GM12891 (cell line): Measurements from ENCODE around the gene MFSD12.

Source experiments
- POLR2A ChIP-seq: IDR thresholded peaks from 2 replicates; pipeline ENCODE4 v1.6.1; 2011; ENCODE audit warnings: low read depth, low read length, control low read depth
- POLR2AphosphoS5 ChIP-seq: IDR thresholded peaks from 2 replicates; pipeline ENCODE4 v1.6.1; 2011; ENCODE audit warnings: low read depth, low read length, control low read depth

DNA sequence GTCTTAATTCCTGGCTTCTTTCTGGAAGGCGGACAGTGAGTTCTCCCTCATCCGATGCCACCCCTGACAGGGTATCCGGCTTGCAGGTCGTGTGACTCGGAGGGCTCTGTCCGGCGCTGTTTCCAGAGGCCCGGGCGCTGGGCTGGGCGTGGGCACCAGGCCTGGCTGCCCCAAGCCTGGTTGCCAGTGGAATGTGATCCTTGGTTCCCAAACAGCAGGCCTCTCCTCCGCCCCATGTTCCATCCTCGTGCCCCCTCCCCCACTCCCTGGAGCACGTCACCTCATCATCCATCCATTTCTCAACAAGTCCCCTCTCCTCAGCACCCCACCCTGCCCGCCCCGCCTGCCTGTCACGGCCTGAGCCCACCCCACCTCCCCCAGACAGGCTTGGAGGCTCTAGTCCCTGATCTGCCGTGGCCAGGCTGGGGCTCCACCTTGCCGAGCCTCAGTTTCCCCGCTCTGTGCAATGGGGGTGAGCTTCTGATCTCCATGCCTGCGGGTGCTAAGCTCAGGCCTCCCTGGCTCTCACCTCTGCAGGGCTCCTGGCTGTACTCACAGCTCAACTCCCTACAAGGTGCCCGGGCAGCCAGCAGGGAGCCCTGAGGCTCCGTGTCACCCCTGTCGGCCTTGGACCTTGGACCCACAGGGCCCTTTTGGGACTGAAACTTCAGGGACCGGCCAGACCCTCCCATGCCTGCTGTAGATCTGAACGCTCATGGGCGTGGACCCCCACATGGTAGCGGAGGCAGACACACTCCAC is 47.0 kb upstream of the MFSD12 start:
- TF ChIP-seq POLR2AphosphoS5 (no peak), POLR2A (no peak)
